Measurements from ENCODE around the gene FAM89B. TPM values are rescaled to one million over a fixed set of nuclear protein-coding genes. Genes with fewer than 3 reads are reported as not detected.

FAM89B gene
- total RNA-seq, 8 experiments from 2014 or later = 18.6 to 63.4 (median 28.8) TPM

DNA sequence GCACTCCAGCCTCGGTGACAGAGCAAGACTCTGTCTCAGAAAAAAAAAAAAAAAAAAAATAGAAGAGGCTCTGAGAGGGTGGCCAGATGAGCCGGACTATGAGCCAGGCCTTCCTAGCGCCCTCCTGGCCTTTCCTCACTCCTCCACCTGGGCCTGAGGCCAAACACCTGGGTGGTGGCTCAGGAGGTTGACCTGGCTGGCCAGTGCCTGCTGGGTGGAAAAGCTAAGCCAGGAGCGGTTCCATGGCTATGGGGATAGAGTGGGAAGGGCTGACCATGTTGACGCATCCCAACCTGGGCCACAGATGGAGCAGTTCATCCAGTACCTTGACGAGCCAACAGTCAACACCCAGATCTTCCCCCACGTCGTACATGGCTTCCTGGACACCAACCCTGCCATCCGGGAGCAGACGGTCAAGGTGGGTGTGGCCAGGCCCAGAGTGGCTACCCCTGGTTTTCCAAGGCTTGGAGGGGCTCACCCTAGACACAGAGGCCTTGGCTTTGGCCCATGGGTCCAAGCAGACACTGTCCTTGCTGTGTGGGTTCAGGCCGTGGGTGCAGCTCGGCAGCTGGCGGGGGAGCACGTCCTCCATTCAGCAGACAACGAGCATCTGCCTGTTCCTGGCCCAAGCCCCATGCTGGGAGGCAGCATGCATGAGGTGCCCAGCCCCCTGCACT, 39.8 kb upstream of the FAM89B start:
- 50 to 95% (median 79%) methylated on average over 1 to 8 of the region's 15 CpGs; no CpG with 5 or more reads in 5 of the 10 experiments for WGBS, 10 experiments
- in situ Hi-C loops (cut with MboI; ENCODE audit: low pct_unique_long_range_greater_than_20kb in 2 of 9, low sequenced_read_pairs in 9 of 9, unreplicated experiment in 9 of 9) = no loop called here
- Histone ChIP-seq H3K27ac (no peak overlapping the region), H3K4me1 (replicated peaks in 1 of 2) (no peaks in the 10 kb centered on the region), H3K4me3 (no peak overlapping the region)
- ATAC-seq (replicated peaks in 6 of 8) = no peak

DNA sequence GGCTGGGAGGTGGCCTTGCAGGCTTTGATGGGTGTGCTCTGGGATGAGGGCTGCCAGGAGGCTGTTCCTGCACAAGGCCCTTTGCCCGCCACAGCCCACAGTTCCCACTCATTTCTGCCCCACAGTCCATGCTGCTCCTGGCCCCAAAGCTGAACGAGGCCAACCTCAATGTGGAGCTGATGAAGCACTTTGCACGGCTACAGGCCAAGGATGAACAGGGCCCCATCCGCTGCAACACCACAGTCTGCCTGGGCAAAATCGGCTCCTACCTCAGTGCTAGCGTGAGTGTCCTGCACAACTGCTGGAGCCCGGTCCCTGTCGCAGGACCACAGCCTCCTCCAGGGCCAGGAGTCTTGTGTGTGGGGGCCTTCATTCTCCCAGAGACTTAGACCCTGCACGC, 37.2 kb upstream of the FAM89B start:
- in situ Hi-C loops (cut with MboI; ENCODE audit: low pct_unique_long_range_greater_than_20kb in 2 of 9, low sequenced_read_pairs in 9 of 9, unreplicated experiment in 9 of 9) = no loop called here
- Histone ChIP-seq H3K4me1 (replicated peaks in 1 of 2) (peaks cover 5 to 14% of the 10 kb centered on the region in 2 donors), H3K27ac (no peak overlapping the region), H3K4me3 (no peak overlapping the region)
- 86 to 93% (median 90%) methylated on average over 2 to 8 of the region's 9 CpGs; no CpG with 5 or more reads in 7 of the 10 experiments for WGBS, 10 experiments
- ATAC-seq (replicated peaks in 6 of 8) = no peak

DNA sequence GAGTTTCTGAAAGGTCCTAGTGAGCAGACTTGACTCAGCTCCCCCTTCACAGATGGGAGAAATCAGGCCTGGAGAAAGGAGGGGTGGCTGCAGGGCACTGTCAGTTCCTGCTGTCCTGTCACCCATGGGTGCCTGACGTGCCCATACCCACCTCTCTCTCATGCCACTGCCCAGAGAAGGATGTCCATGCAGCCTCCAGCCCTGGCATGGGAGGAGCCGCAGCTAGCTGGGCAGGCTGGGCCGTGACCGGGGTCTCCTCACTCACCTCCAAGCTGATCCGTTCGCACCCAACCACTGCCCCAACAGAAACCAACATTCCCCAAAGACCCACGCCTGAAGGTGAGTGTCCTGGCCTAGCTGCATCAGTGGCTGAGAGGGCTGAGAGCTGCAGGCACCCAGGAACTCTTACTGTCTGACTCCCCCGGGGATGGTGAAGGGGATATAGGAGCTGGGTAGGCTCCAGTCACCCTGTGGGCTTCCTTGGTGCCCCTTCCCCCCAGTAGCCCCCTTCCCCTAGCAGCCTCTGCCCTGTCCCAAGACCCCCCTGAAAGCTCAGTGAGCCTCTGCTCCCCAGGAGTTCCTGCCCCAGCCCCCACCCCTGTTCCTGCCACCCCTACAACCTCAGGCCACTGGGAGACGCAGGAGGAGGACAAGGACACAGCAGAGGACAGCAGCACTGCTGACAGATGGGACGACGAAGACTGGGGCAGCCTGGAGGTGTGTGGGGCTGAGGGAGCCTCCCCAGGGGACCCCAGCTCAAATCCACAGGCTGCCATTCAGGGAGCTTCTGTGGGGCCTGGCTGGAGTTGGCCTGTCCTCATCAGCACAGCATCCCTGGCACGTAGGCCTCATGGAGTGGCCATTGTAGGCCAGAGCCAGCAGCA, 35.7 kb upstream of the FAM89B start:
- Histone ChIP-seq H3K27ac (no peak overlapping the region), H3K4me3 (no peak overlapping the region), H3K4me1 (replicated peaks in 1 of 2) (peaks cover 5 to 14% of the 10 kb centered on the region in 2 donors)
- 87 to 100% (median 90%) methylated on average over 2 to 3 of the region's 12 CpGs; no CpG with 5 or more reads in 7 of the 10 experiments for WGBS, 10 experiments
- in situ Hi-C loops (cut with MboI; ENCODE audit: low pct_unique_long_range_greater_than_20kb in 2 of 9, low sequenced_read_pairs in 9 of 9, unreplicated experiment in 9 of 9) = no loop called here
- no peak for ATAC-seq (replicated peaks in 6 of 8)

DNA sequence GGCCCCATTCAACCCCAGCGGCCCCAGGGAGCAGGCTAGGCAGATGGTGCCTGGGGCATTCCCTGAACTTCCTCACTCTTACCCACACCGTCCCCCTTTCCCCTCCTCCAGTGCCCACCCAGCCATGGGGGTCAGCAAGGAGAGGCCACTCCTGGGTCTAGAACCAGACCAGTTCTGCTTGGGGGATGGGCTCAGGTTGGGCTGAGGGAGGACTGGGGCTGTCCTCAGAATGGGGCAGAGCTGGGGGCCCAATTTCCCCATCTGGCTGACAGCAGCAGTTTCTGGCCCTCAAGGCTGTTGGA, 35.1 kb upstream of the FAM89B start:
- Histone ChIP-seq H3K27ac (no peak overlapping the region), H3K4me3 (no peak overlapping the region), H3K4me1 (replicated peaks in 1 of 2) (peaks cover 5 to 14% of the 10 kb centered on the region in 2 donors)
- in situ Hi-C loops (cut with MboI; ENCODE audit: low pct_unique_long_range_greater_than_20kb in 2 of 9, low sequenced_read_pairs in 9 of 9, unreplicated experiment in 9 of 9) = no loop called here
- ATAC-seq (replicated peaks in 6 of 8) = no peak
- WGBS, 10 experiments = no CpG with 5 or more reads among the region's 2 CpGs

DNA sequence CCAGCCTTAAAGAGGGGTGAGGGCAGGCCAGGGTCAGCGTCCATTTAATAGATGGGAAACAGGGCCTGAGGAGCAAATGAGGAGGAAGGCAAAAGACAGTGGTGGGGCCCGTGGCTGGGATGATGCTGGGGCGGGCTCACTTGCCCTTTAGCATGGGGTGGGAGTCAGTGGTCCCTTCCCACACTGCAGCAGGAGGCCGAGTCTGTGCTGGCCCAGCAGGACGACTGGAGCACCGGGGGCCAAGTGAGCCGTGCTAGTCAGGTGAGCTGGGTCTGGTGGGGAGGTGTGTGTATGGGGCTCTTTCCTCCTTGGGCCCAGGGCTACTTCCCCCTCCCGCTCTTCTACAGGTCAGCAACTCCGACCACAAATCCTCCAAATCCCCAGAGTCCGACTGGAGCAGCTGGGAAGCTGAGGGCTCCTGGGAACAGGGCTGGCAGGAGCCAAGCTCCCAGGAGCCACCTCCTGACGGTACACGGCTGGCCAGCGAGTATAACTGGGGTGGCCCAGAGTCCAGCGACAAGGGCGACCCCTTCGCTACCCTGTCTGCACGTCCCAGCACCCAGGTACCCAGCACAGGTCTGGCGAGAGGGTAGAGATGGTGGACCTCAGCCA, 34.6 kb upstream of the FAM89B start:
- no peak overlapping the region for H3K27ac ChIP-seq
- WGBS, 10 experiments = 83 to 100% (median 94%) methylated on average over 1 to 8 of the region's 18 CpGs; no CpG with 5 or more reads in 6 of the 10 experiments

DNA sequence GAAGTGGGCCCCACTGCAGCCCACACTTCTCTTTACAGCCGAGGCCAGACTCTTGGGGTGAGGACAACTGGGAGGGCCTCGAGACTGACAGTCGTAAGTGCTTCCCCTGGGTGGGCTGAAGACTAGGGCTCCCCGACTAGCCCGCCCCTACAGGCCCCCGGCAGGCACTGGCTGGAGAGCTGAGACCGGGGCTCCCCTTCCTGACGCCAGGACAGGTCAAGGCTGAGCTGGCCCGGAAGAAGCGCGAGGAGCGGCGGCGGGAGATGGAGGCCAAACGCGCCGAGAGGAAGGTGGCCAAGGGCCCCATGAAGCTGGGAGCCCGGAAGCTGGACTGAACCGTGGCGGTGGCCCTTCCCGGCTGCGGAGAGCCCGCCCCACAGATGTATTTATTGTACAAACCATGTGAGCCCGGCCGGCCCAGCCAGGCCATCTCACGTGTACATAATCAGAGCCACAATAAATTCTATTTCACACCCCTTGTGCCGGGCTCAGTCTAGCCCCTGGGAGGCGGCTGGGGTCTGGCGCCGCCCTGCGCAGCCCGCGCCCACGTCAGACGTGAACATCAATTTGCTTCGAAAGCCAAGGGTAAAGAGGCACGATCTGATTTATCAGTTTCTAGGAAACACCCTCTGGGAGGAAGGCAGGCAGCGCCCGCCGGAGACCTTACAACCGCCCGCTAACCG, 34.0 kb upstream of the FAM89B start:
- Histone ChIP-seq H3K4me3 (peak overlapping the region in 3 of 5 donors; percentile 8 to 42 (median 30)), H3K27ac (no peak overlapping the region), H3K4me1 (replicated peaks in 1 of 2) (peaks cover 5 to 14% of the 10 kb centered on the region in 2 donors)
- ATAC-seq (replicated peaks in 6 of 8) = peak in 1 of 8 experiments; percentile 3
- in situ Hi-C loops (cut with MboI; ENCODE audit: low pct_unique_long_range_greater_than_20kb in 2 of 9, low sequenced_read_pairs in 9 of 9, unreplicated experiment in 9 of 9) = no loop called here
- WGBS, 10 experiments = 58 to 86% (median 60%) methylated on average over 1 to 12 of the region's 43 CpGs; no CpG with 5 or more reads in 7 of the 10 experiments

More for the DNA sequence above, 34.6 kb upstream of the FAM89B start:
- Histone ChIP-seq H3K4me1 (replicated peaks in 1 of 2) (peaks cover 5 to 14% of the 10 kb centered on the region in 2 donors), H3K4me3 (no peak overlapping the region)
- no peak for ATAC-seq (replicated peaks in 6 of 8)
- in situ Hi-C loops (cut with MboI; ENCODE audit: low pct_unique_long_range_greater_than_20kb in 2 of 9, low sequenced_read_pairs in 9 of 9, unreplicated experiment in 9 of 9) = no loop called here

DNA sequence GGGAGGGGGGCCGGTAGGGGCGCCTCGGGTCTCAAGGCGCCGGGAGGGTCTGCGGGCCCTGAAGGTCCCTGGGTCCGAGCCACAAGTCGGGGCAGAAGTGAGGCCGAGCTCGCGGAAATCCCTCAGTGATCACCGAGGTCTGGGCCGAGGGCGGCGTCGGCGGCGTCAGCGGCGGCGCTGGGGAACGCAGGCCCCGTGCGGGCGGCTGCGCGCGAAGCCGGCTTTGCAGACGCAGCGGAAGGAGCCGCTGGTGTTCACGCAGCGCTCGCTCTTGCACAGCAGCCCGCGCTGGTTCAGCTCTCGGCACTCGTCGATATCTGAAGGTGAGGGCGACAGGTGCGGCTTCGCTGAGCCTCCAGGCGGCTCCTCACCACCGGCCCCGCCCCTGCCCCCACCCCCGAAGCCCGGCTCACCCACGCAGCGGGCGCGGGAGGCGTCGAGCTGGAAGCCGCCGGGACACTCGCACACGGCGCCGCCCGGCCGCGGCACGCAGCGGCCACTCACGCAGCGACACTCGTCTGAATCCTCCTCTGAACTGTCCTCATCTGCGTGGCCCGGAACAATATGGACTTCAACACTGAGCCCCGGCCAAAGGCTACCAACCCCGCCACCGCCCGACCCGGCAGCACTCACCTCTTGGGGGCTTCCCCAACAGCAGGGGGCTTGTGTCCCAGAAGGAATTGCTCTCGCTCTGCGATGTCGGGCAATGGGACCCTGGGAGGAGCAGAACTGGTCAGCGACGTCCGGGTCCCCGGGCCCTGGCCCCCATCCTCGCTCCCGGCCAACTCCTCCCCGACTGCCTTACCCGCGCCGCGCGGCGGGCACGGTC, 33.2 kb upstream of the FAM89B start:
- Histone ChIP-seq H3K27ac (no peak overlapping the region), H3K4me1 (replicated peaks in 1 of 2) (peaks cover 5 to 14% of the 10 kb centered on the region in 2 donors), H3K4me3 (peak overlapping the region; percentile 8 to 42 (median 34))
- WGBS, 10 experiments = 3 to 100% methylated on average over 1 to 12 of the region's 92 CpGs; no CpG with 5 or more reads in 8 of the 10 experiments
- ATAC-seq (replicated peaks in 6 of 8) = peak in 4 of 8 experiments; percentile 7 to 20 (median 9)
- in situ Hi-C loops (cut with MboI; ENCODE audit: low pct_unique_long_range_greater_than_20kb in 2 of 9, low sequenced_read_pairs in 9 of 9, unreplicated experiment in 9 of 9) = no loop called here

DNA sequence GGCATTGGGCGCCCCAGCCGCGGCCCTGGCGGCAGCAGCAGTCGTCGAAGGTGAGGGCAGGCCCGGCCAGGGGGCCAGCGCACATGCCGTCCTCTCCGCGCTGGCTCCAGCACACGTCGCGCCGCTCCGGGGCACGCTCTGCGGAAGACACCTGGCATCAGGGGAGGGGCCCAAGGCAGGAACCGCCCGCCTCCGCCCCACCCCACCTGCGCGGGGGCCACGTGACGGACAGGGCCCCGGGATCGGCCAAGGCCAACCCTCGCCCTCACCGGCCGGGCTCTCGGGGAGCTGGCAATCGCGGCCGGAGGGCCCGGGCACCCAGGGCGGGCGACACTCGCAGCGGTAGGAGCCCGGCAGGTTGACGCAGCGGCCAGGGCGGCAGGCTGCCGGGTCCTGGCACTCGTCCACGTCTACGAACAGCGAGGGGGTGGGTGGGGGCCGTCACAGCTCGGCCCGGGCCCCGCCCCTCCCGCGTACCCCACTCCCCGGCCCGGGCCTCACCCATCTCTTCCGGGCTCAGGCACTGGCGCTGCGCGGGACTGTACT, 32.5 kb upstream of the FAM89B start:
- Histone ChIP-seq H3K4me3 (peak overlapping the region; percentile 27 to 42 (median 34)), H3K4me1 (replicated peaks in 1 of 2) (peaks cover 5 to 14% of the 10 kb centered on the region in 2 donors), H3K27ac (no peak overlapping the region)
- WGBS, 10 experiments = 33% methylated on average over 3 of the region's 60 CpGs; no CpG with 5 or more reads in 9 of the 10 experiments
- in situ Hi-C loops (cut with MboI; ENCODE audit: low pct_unique_long_range_greater_than_20kb in 2 of 9, low sequenced_read_pairs in 9 of 9, unreplicated experiment in 9 of 9) = no loop called here
- ATAC-seq (replicated peaks in 6 of 8) = peak in 1 of 8 experiments; percentile 75

DNA sequence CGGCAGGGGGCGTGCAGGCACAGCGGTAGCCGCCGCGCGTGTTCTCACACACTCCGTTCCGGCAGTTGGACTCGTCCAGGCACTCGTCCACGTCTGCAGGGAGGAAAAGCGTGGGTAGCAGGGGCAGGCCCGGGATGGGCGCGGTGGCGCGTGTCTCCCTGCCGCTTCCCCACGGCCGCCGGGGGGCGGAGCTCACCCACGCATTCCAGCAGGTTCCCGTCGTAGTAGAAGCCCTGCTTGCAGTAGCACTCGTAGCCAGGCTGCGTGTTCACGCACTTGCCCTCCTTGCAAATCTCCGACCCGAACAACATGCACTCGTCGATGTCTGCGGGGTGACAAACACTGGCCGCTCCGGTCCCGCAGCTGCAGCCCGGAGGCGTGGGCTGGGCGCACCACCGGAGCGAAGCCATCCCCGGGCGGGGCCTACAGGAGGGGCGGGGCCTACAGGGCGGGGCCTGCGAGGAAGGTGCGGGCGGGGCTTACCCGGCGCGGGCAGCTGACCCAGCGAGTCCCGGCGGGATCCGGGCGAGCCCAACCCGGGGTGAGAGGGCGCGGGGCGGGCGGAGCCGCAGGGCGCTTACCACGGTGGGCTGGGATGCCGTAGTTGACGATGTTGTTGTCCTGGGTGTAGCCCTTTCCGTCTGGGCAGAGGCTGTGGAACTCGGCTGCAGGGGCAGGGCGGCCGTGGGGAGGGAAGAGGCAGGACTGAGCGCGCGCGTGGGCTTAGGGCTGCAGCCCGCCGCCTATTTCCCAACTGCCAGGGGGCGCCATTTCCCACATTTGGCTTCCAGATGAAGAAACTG, 31.8 kb upstream of the FAM89B start:
- Histone ChIP-seq H3K4me1 (replicated peaks in 1 of 2) (peaks cover 5 to 14% of the 10 kb centered on the region in 2 donors), H3K4me3 (peak overlapping the region; percentile 27 to 42 (median 34)), H3K27ac (peak overlapping the region in 1 of 2 donors; percentile 30)
- peak; percentile 74 to 83 (median 82) for ATAC-seq (replicated peaks in 6 of 8)
- in situ Hi-C loops (cut with MboI; ENCODE audit: low pct_unique_long_range_greater_than_20kb in 2 of 9, low sequenced_read_pairs in 9 of 9, unreplicated experiment in 9 of 9) = no loop called here
- 0% methylated on average over 3 to 8 of the region's 78 CpGs; no CpG with 5 or more reads in 8 of the 10 experiments for WGBS, 10 experiments

DNA sequence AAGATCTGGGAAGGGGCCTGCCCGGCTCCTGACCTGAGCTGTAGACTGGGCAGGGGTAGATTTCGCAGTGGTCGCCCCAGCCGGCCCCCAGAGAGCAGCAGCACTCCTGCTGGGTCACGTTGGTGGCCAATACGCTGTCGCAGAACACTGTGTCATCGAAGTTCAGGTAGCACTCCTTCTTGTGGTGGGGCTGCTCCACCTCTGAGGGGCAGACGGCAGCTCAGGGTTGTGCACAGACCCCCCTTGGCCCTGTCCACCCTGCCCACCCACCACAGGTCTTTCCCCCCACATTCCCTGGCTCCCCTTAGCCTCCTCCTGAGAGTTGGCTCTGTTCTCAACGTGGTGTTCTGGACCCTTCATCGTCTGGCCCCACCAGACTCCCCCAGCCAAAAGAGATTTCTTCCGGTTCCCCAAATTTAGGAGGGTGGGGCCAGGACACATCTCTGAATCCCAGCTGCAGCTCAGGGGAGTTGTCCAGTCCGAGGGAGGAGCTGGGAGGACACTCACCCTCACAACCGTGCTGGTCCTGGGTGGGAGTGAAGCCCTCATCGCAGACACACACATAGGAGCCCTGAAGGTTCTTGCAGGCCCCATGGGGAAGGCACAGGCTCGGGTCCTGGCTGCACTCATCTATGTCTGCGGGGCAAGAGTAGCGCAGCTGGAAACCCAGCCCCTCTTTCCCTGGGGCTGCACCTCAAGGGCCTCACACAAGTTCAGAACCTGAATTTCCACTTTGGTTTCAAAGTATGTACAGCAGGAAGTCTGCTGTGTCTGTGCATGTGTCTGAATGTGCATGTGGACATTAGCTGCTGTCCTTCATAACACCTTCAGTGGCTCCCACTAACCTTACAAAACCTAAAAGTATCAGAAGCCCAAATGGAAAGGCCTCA, 31.0 kb upstream of the FAM89B start:
- no peak overlapping the region for H3K27ac ChIP-seq

More for the DNA sequence above, 31.0 kb upstream of the FAM89B start:
- Histone ChIP-seq H3K4me3 (peak overlapping the region in 4 of 5 donors; percentile 30 to 42 (median 34)), H3K4me1 (replicated peaks in 1 of 2) (peaks cover 11 to 14% of the 10 kb centered on the region in 2 donors)
- no peak for ATAC-seq (replicated peaks in 6 of 8)
- in situ Hi-C loops (cut with MboI; ENCODE audit: low pct_unique_long_range_greater_than_20kb in 2 of 9, low sequenced_read_pairs in 9 of 9, unreplicated experiment in 9 of 9) = no loop called here
- 20 to 100% (median 56%) methylated on average over 1 to 5 of the region's 18 CpGs; no CpG with 5 or more reads in 4 of the 10 experiments for WGBS, 10 experiments

Measured in motor neuron (in vitro differentiated cells).